Neuronal stem cell (in vitro differentiated cells): ENCODE measurements around the gene C9orf78.

ENCODE experiments used
- DNase-seq: peaks from one replicate; pipeline ENCODE4 v3.0.0-alpha.2; 2013; ENCODE audit warnings: low spot score
- H2AFZ ChIP-seq: one replicate; pipeline ENCODE4 v1.6.1; 2013; ENCODE audit warnings: mild to moderate bottlenecking, low read length, inconsistent platforms
- H2AK5ac ChIP-seq: 2 replicates; pipeline ENCODE4 v1.6.1; 2013; ENCODE audit warnings: low read depth, mild to moderate bottlenecking, inconsistent platforms, low read length, moderate library complexity, mixed read lengths
- H2BK120ac ChIP-seq: 2 replicates; pipeline ENCODE4 v1.6.1; 2013; ENCODE audit warnings: low read depth, mild to moderate bottlenecking, inconsistent platforms, low read length, moderate library complexity, mixed read lengths
- H2BK12ac ChIP-seq: one replicate; pipeline ENCODE4 v1.6.1; 2013; ENCODE audit warnings: low read length, inconsistent platforms
- H2BK15ac ChIP-seq: 2 replicates; pipeline ENCODE4 v1.6.1; 2013; ENCODE audit warnings: mild to moderate bottlenecking, low read length, inconsistent platforms, mixed read lengths
- H2BK5ac ChIP-seq: one replicate; pipeline ENCODE4 v1.6.1; 2013; ENCODE audit warnings: inconsistent platforms, mild to moderate bottlenecking, low read length, moderate library complexity
- H3K14ac ChIP-seq: one replicate; pipeline ENCODE4 v1.6.1; 2013; ENCODE audit warnings: low read length, inconsistent platforms
- H3K18ac ChIP-seq: 2 replicates; pipeline ENCODE4 v1.6.1; 2013; ENCODE audit warnings: low read length, inconsistent platforms
- H3K23ac ChIP-seq: 2 replicates; pipeline ENCODE4 v1.6.1; 2013; ENCODE audit warnings: low read depth, mild to moderate bottlenecking, mixed read lengths, low read length, inconsistent platforms; ENCODE audit not compliant: poor library complexity
- H3K27ac ChIP-seq: replicated peaks from 3 replicates; pipeline ENCODE4 v1.5.1; 2013; ENCODE audit warnings: low read length, inconsistent platforms
- H3K27me3 ChIP-seq, 3 experiments: 2 replicates each; pipeline ENCODE4 v1.6.1; 2013; ENCODE audit warnings: low read length in 3 of 3, mild to moderate bottlenecking in 2 of 3, inconsistent platforms in 1 of 3, low read depth in 1 of 3, mixed read lengths in 1 of 3, moderate library complexity in 1 of 3; ENCODE audit not compliant: control insufficient read depth in 3 of 3, insufficient read depth in 3 of 3
- H3K36me3 ChIP-seq, 2 donors: replicated peaks in 1 of 2; 2 replicates each; pipeline ENCODE4 v1.6.1; 2013; ENCODE audit warnings: low read length in 2 of 2; ENCODE audit not compliant: control insufficient read depth in 2 of 2, insufficient read depth in 2 of 2
- H3K4ac ChIP-seq: 2 replicates; pipeline ENCODE4 v1.6.1; 2013; ENCODE audit warnings: inconsistent platforms, mild to moderate bottlenecking, low read length, moderate library complexity
- H3K4me1 ChIP-seq, 2 donors: 1 replicate in 1 of 2; 2 replicates in 1 of 2; pipeline ENCODE4 v1.6.1; 2013; ENCODE audit warnings: low read length in 2 of 2, low read depth in 1 of 2; ENCODE audit not compliant: control insufficient read depth in 2 of 2, insufficient read depth in 1 of 2
- H3K4me2 ChIP-seq: one replicate; pipeline ENCODE4 v1.6.1; 2013; ENCODE audit warnings: mild to moderate bottlenecking, low read length, inconsistent platforms; ENCODE audit not compliant: insufficient read depth, poor library complexity, severe bottlenecking
- H3K4me3 ChIP-seq, 2 donors: 2 replicates each; pipeline ENCODE4 v1.5.1; 2013; ENCODE audit warnings: low read length in 2 of 2, mild to moderate bottlenecking in 2 of 2, inconsistent platforms in 1 of 2, moderate library complexity in 1 of 2
- H3K79me1 ChIP-seq: one replicate; pipeline ENCODE4 v1.6.1; 2013; ENCODE audit warnings: low read depth, mild to moderate bottlenecking, inconsistent platforms, low read length, moderate library complexity
- H3K9ac ChIP-seq: one replicate; pipeline ENCODE4 v1.6.1; 2013; ENCODE audit warnings: mild to moderate bottlenecking, low read depth, low read length, inconsistent platforms; ENCODE audit not compliant: poor library complexity
- H3K9me3 ChIP-seq, 2 donors: replicated peaks in 1 of 2; 2 replicates each; pipeline versions ENCODE3 to v1.6.1; 2013; ENCODE audit warnings: low read length in 2 of 2, mild to moderate bottlenecking in 2 of 2, inconsistent platforms in 1 of 2, low read depth in 1 of 2, mixed read lengths in 1 of 2, moderate library complexity in 1 of 2; ENCODE audit not compliant: control insufficient read depth in 2 of 2, insufficient read depth in 1 of 2
- H4K8ac ChIP-seq: one replicate; pipeline ENCODE4 v1.6.1; 2013; ENCODE audit warnings: low read depth, mild to moderate bottlenecking, inconsistent platforms, low read length, moderate library complexity
- H4K91ac ChIP-seq: one replicate; pipeline ENCODE4 v1.6.1; 2013; ENCODE audit warnings: low read length, low read depth, mild to moderate bottlenecking, inconsistent platforms; ENCODE audit not compliant: poor library complexity
- WGBS, 2 donors: extraction: QIAGEN DNeasy Blood & Tissue Kit; methylation state at CpG; one replicate each; pipeline ENCODE4 v1.1.7; 2013; ENCODE audit warnings: missing lambda C conversion rate in 2 of 2, mixed read lengths in 1 of 2; ENCODE audit not compliant: insufficient read length in 2 of 2, insufficient replicate concordance in 1 of 2; ENCODE audit errors: extremely low coverage in 2 of 2; 5-methylcytosine and 5-hydroxymethylcytosine counted together

Gene C9orf78

DNA sequence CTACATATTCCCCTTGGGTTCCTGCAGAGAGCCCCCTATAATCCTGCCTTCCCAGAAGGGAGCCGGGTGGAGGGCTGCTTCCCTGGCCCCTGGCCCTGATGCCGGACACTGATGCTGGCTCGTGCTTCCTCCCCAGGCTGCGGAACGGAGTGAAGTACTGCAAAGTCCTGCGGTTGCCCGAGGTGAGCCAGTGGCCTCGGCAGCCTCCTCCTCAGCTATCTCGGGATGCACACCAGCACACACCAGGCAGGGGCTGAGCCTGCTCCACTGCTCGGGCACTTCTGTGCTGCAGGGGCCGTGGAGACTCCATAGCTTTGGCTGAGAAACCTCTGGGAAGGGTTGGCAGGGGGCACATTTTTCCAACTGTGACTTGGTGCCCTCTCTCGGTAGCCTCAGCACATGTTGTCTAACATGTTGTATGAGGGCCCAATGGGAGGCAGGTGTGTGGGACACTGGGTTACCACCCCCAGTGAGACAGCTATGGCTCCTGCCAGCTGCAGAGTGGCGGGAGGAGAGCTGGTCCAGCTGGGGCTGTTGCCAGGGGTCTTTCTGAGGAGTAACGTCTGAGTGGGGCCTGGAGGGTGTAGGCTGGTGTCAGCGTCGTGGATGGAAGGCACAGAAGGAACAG lies 38.6 kb upstream of the C9orf78 start:
- H3K36me3 ChIP-seq = peaks cover 12 to 39% of the 10 kb centered on the region in 2 donors
- no peak overlapping the region for H4K8ac ChIP-seq
- no peak overlapping the region for H2AFZ ChIP-seq
- no peak overlapping the region for H3K4me3 ChIP-seq
- H3K14ac ChIP-seq = no peak overlapping the region
- H3K4ac ChIP-seq = no peak overlapping the region
- peaks cover 0 to 3% of the 10 kb centered on the region in 2 donors for H3K9me3 ChIP-seq
- no peak for DNase-seq
- H3K79me1 ChIP-seq = peaks cover 2% of the 10 kb centered on the region
- H3K4me1 ChIP-seq = peaks cover 0 to 2% of the 10 kb centered on the region in 2 donors
- no peak overlapping the region for H3K27ac ChIP-seq
- WGBS, 2 donors = no CpG with 5 or more reads among the region's 16 CpGs
- H4K91ac ChIP-seq = no peak overlapping the region
- H2AK5ac ChIP-seq = no peak overlapping the region
- no peak overlapping the region for H2BK15ac ChIP-seq
- H3K4me2 ChIP-seq = no peak overlapping the region
- no peak overlapping the region for H3K18ac ChIP-seq
- no peaks in the 10 kb centered on the region for H3K27me3 ChIP-seq
- H2BK12ac ChIP-seq = no peak overlapping the region
- no peak overlapping the region for H3K23ac ChIP-seq
- H2BK120ac ChIP-seq = no peak overlapping the region
- no peak overlapping the region for H2BK5ac ChIP-seq
- H3K9ac ChIP-seq = no peak overlapping the region

DNA sequence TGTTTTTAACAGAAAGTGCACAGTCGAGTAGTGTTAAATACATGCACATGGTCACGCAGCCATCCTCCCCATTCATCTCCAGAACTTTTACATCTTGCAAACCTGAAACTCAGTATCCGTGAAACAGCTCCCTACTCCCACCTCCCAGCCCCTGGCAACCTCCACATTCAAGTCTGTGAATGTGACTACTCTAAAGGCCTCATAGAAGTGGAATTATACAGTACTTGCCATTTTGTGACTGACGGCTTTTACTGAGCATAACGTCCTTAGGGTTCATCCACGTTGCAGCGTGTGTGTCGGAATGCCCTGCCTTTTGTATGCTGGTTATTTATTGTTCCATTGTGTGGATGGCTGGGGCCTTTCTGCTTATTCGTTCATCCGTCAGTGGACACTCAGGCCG lies 36.0 kb upstream of the C9orf78 start:
- H3K79me1 ChIP-seq = peaks cover 3% of the 10 kb centered on the region
- no peak overlapping the region for H3K9ac ChIP-seq
- no peak overlapping the region for H2BK5ac ChIP-seq
- H2AFZ ChIP-seq = no peak overlapping the region
- H3K4me2 ChIP-seq = no peak overlapping the region
- no peak overlapping the region for H3K27ac ChIP-seq
- H3K23ac ChIP-seq = no peak overlapping the region
- no peak overlapping the region for H2BK15ac ChIP-seq
- DNase-seq = no peak
- H2BK120ac ChIP-seq = no peak overlapping the region
- H3K14ac ChIP-seq = no peak overlapping the region
- H3K4me1 ChIP-seq = peaks cover 0 to 2% of the 10 kb centered on the region in 2 donors
- no peak overlapping the region for H4K8ac ChIP-seq
- H2BK12ac ChIP-seq = no peak overlapping the region
- H3K18ac ChIP-seq = no peak overlapping the region
- no peak overlapping the region for H3K4ac ChIP-seq
- H3K36me3 ChIP-seq = peaks cover 13 to 39% of the 10 kb centered on the region in 2 donors
- H3K27me3 ChIP-seq = no peaks in the 10 kb centered on the region
- no peak overlapping the region for H2AK5ac ChIP-seq
- H4K91ac ChIP-seq = no peak overlapping the region
- no CpG with 5 or more reads among the region's 11 CpGs for WGBS, 2 donors
- H3K4me3 ChIP-seq = no peak overlapping the region
- peaks cover 0 to 3% of the 10 kb centered on the region in 2 donors for H3K9me3 ChIP-seq

- no CpG with 5 or more reads among the region's 24 CpGs for WGBS, 2 donors
- H2AFZ ChIP-seq = no peak overlapping the region
These were observed 34.8 kb upstream of the C9orf78 start for GRCh38 chr9:129869585-129870501.

DNA sequence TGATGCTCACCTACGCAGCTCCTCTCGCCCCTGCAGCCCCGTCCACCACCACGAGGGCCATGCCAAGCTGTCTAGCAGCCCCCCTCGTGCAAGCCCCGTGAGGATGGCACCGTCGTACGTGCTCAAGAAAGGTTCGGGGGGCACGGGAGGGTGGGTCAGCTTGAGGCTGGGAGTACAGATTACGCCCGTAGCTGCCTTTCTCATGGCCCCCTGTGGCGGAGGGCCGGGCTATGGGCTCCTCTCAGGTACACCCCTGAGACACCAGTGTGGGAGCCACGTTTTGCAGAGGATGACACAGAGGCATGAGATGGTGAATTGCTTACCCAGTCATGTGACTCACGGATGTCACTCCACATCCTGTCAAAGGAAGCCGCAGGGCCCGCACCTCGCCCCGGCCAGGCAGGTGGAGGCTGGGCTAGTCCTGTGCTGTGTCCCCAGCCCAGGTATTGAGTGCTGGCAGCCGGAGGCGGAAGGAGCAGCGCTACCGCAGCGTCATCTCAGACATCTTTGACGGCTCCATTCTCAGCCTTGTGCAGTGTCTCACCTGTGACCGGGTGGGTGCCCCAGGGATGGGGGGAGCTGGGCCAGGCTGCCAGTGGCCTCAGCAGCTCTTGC lies 33.9 kb upstream of the C9orf78 start:
- no peak overlapping the region for H3K9ac ChIP-seq
- H3K4me1 ChIP-seq = peaks cover 0 to 2% of the 10 kb centered on the region in 2 donors
- peaks cover 1% of the 10 kb centered on the region for H3K79me1 ChIP-seq
- H2AK5ac ChIP-seq = peak overlapping the region; percentile 26
- no peak overlapping the region for H3K27ac ChIP-seq
- H3K36me3 ChIP-seq = peaks cover 7 to 32% of the 10 kb centered on the region in 2 donors
- H2BK120ac ChIP-seq = no peak overlapping the region
- no CpG with 5 or more reads among the region's 28 CpGs for WGBS, 2 donors
- H3K27me3 ChIP-seq = no peaks in the 10 kb centered on the region
- no peak overlapping the region for H4K8ac ChIP-seq
- H3K14ac ChIP-seq = no peak overlapping the region
- H2AFZ ChIP-seq = no peak overlapping the region
- no peak overlapping the region for H2BK15ac ChIP-seq
- H3K4ac ChIP-seq = no peak overlapping the region
- no peak overlapping the region for H2BK12ac ChIP-seq
- no peak overlapping the region for H3K4me2 ChIP-seq
- H3K23ac ChIP-seq = peak overlapping the region; percentile 92
- H4K91ac ChIP-seq = no peak overlapping the region
- no peak overlapping the region for H3K4me3 ChIP-seq
- peaks cover 0 to 3% of the 10 kb centered on the region in 2 donors for H3K9me3 ChIP-seq
- no peak overlapping the region for H2BK5ac ChIP-seq
- DNase-seq = no peak
- peak overlapping the region; percentile 19 for H3K18ac ChIP-seq

More at GRCh38 chr9:129869585-129870501, 34.8 kb upstream of the C9orf78 start:
- Histone ChIP-seq H2BK120ac (no peak overlapping the region), H3K79me1 (peaks cover 3% of the 10 kb centered on the region), H3K4me3 (no peak overlapping the region), H3K14ac (no peak overlapping the region), H3K9me3 (peaks cover 0 to 3% of the 10 kb centered on the region in 2 donors), H2AK5ac (peak overlapping the region; percentile 26), H3K18ac (peak overlapping the region; percentile 41), H4K91ac (no peak overlapping the region), H4K8ac (peak overlapping the region; percentile 93), H3K23ac (no peak overlapping the region), H3K27ac (no peak overlapping the region), H3K4me2 (no peak overlapping the region), H2BK15ac (no peak overlapping the region), H2BK12ac (no peak overlapping the region), H3K27me3 (no peaks in the 10 kb centered on the region), H3K4ac (no peak overlapping the region), H3K36me3 (peaks cover 10 to 38% of the 10 kb centered on the region in 2 donors), H3K4me1 (peaks cover 0 to 2% of the 10 kb centered on the region in 2 donors), H3K9ac (peak overlapping the region; percentile 63), H2BK5ac (no peak overlapping the region)
- DNase-seq = no peak
